Hematopoietic multipotent progenitor cell treated with erythropoietin and hydrocortisone succinate and interleukin-3 and kit ligand, for 17 days (in vitro differentiated cells): ENCODE results near the gene CRYBA4.

ENCODE experiments used
- DNase-seq: peaks from one replicate; pipeline ENCODE4 v3.0.0-alpha.2; 2015; ENCODE audit warnings: low spot score

Gene CRYBA4

GRCh38 chr22:26662160-26662559, 40.4 kb downstream of the CRYBA4 start:
- DNase-seq, result no peak

GRCh38 chr22:26663374-26663923, 41.7 kb downstream of the CRYBA4 start:
- no peak for DNase-seq

- DNase-seq, result no peak
These were observed 44.1 kb downstream of the CRYBA4 start for GRCh38 chr22:26665813-26666231.

GRCh38 chr22:26667140-26667539, 45.4 kb downstream of the CRYBA4 start:
- no peak for DNase-seq

- peak; percentile 47 for DNase-seq
These were observed 47.3 kb downstream of the CRYBA4 start for GRCh38 chr22:26669060-26669481.

- DNase-seq, result no peak
These were observed 48.7 kb downstream of the CRYBA4 start for GRCh38 chr22:26670459-26670858.

GRCh38 chr22:26671317-26672059, 49.7 kb downstream of the CRYBA4 start:
- no peak for DNase-seq

- no peak for DNase-seq
These were observed 50.3 kb downstream of the CRYBA4 start for GRCh38 chr22:26672060-26672471.

- peak; percentile 91 for DNase-seq
These were observed 51.1 kb downstream of the CRYBA4 start for GRCh38 chr22:26672590-26673468.

GRCh38 chr22:26673486-26673885, 51.7 kb downstream of the CRYBA4 start:
- no peak for DNase-seq

GRCh38 chr22:26674211-26675190, 52.7 kb downstream of the CRYBA4 start:
- DNase-seq, result no peak

- no peak for DNase-seq
These were observed 54.0 kb downstream of the CRYBA4 start for GRCh38 chr22:26675687-26676268.

GRCh38 chr22:26677217-26677616, 55.5 kb downstream of the CRYBA4 start:
- DNase-seq, result no peak

- peak; percentile 74 for DNase-seq
These were observed 57.4 kb downstream of the CRYBA4 start for GRCh38 chr22:26679003-26679629.
